Skin epidermis (tissue), 12 donors: ENCODE measurements around the gene MED10.
"Not testable (repeated sequence)": the region's sequence is repeated elsewhere in the genome, so short reads cannot be mapped to it uniquely, and the experiment has no call there.

ENCODE experiments used
- H3K27ac ChIP-seq, 21 experiments: fragments of 200-600 bp; sonication (generic) in 11 of 21; one replicate each; pipeline ENCODE4 v1.5.0; 2020; ENCODE audit warnings: mild to moderate bottlenecking in 3 of 21, inconsistent platforms in 2 of 21, moderate library complexity in 2 of 21
- H3K4me3 ChIP-seq, 7 experiments: fragments of 200-600 bp; sonication (generic) in 2 of 7; one replicate each; pipeline ENCODE4 v1.5.0; 2020; ENCODE audit warnings: inconsistent platforms in 2 of 7, mild to moderate bottlenecking in 2 of 7, moderate library complexity in 1 of 7

MED10 gene

GRCh38 chr5:6377582-6377904 is 804 bp downstream of the MED10 start:
- Histone ChIP-seq H3K27ac (peak overlapping the region in 19 of 21 experiments; percentile 88 to 99 (median 95)), H3K4me3 (peak overlapping the region; percentile 77 to 100 (median 97))

- H3K4me3 ChIP-seq: peak overlapping the region; percentile 77 to 100 (median 97)
- peak overlapping the region in 10 of 21 experiments; percentile 88 to 98 (median 94) for H3K27ac ChIP-seq
These were observed 1.3 kb downstream of the MED10 start for GRCh38 chr5:6376974-6377520.

DNA sequence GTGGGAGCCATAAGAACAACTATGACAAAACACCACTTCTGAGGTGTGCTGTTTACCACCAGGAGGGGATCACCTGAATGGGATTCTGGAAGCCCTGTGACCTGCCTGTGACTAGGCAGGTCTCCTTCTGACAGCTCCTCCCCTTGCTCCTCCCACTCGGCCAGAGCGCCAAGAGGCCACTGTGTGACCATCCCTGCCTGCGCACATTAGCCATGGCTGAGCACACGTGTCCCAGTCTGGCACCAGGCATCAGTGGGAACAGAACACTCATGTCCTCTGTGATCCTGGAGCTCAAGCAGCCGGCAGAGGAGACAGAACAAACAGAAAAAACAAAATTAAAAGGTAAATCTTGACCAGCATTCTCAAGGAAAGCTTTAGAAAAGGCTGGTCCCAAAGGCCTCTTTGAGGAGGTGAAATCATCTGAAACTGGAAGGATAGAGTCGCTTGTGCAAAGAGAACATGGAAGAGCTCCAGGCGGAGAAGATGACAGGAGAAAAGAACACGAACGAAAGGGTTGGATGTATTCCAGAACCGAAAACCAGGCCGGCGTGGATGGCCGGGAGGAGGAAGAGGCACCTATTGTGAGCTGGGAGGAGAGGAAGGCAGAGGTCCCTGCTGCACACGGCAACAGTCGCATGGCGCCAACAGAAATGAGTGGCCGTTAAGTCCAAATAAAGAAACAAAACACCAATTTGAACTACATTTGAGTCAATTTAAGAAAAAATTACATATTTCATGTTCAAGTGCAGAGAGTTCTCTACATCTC is 5.1 kb downstream of the MED10 start:
- no peak overlapping the region for H3K4me3 ChIP-seq
- peak overlapping the region in 1 of 21 experiments; percentile 31 for H3K27ac ChIP-seq

GRCh38 chr5:6372251-6373080 is 5.9 kb downstream of the MED10 start:
- H3K27ac ChIP-seq: no peak overlapping the region
- H3K4me3 ChIP-seq: no peak overlapping the region

DNA sequence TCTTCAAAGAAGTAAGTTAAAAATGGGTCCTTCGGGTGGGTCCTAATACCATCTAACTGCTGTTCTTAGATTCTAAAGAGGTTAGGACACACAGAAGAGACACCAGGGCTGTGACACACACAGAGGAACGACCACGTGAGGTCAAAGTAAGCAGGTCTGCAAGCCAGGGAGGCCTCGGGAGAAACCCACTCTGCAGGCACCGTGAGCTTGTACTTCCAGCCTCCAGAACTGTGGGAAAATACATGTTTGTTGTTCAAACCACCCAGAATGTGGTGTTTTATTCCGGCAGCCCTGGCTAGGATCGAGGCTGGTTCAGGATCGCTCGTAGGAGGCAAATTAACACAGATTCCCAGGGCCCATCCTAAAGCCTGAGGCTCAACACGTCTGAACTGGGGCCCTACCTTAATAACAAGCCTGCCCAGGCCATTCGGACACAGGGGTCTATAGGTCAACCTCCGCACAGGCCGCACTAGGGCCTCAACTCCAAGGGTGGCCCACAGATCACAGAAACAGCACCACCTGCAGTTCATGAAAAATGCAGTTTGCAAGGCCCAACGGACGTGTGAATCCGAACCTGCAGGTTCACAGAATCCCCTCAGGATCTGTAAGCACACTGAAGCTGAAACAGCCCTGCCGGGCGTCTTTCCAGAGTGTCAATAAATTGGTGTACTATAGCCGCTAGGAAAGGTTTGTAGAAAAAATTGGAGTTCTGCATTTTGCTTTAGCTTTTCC is 7.1 kb downstream of the MED10 start:
- H3K27ac ChIP-seq: no peak overlapping the region
- H3K4me3 ChIP-seq: no peak overlapping the region

GRCh38 chr5:6370580-6370979 is 7.8 kb downstream of the MED10 start:
- no peak overlapping the region for H3K4me3 ChIP-seq
- no peak overlapping the region for H3K27ac ChIP-seq

- Histone ChIP-seq H3K27ac (no peak overlapping the region), H3K4me3 (no peak overlapping the region)
These were observed 12.3 kb downstream of the MED10 start for GRCh38 chr5:6365977-6366590.

GRCh38 chr5:6365142-6365976 is 13.0 kb downstream of the MED10 start:
- Histone ChIP-seq H3K27ac (peak overlapping the region in 1 of 21 experiments; percentile 31), H3K4me3 (no peak overlapping the region)

GRCh38 chr5:6363454-6364011 is 14.8 kb downstream of the MED10 start:
- H3K27ac ChIP-seq, H3K4me3 ChIP-seq: not testable (repeated sequence)

GRCh38 chr5:6362846-6363245 is 15.5 kb downstream of the MED10 start:
- no peak overlapping the region for H3K27ac ChIP-seq
- H3K4me3 ChIP-seq: no peak overlapping the region

GRCh38 chr5:6361101-6361500 is 17.2 kb downstream of the MED10 start:
- Histone ChIP-seq H3K27ac (no peak overlapping the region), H3K4me3 (no peak overlapping the region)

DNA sequence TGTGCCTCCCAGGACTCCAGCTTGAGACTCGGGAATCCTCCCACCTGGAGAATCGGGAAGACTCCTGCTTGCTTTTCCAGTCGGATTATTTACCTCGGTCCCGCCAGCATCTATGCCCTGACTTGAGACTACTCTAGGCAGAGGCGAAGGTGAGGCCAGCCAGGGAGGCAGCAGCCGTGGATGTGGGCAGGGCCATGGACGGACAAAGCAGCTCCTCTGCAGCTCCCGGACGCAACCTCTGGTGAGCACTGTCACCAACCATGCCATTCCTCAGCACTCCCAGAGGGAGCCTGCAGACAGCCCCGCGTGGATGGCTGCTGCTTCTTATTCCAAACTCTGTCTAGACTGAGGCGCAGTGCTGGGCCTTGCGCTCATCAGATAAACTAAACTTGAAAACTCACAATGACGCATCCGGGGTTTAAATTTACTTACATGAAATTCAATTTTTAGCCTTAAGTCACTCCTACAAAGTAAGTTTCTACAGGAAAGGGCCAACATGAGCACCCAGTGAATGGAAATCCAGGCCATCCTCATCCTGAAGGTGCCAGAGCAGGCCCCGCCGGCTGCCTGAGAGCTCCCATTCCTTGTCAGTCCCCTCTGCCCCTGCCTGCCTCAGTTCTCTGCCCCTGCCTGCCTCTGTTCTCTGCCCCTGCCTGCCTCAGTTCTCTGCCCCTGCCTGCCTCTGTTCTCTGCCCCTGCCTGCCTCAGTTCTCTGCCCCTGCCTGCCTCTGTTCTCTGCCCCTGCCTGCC is 17.8 kb downstream of the MED10 start:
- Histone ChIP-seq H3K27ac (peak overlapping the region in 3 of 21 experiments; percentile 9 to 58 (median 11)), H3K4me3 (no peak overlapping the region)

DNA sequence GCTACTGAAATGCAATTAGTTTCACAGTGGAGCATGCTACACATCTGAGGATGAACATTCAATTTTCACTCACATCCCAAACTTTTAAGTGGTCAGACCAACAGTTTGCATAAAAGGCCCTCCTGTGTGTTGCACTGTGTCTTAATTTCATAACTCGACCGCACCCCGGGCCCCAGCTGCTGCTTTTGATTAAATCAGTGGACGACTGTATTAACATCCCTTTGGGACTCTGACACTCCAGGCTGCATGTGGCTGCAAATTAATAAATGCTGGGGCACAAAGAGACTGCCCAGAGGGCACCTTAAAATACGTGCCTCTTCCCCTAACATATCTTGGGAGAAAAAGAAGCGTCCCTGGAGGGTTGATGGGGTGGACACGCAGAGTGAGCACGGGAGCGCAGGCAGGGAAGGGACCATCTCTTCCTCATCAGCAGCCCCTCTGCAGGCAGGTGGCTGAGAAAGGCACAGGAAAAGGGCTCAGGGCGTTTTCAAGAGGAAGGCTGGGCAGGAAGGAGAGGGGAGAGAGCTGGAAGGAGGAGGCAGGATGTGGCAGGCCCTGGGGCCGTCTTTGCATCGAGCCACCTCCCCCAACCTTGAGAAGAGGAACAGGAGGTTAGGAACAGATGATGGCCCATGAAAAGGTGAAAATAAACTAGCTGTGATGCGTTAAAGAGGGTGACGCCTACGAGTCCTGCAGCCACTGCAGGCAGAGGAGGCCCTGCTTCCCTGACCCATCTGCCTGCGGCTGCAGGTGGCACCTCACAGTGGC is 18.6 kb downstream of the MED10 start:
- Histone ChIP-seq H3K27ac (peak overlapping the region in 4 of 21 experiments; percentile 6 to 58 (median 10)), H3K4me3 (no peak overlapping the region)

DNA sequence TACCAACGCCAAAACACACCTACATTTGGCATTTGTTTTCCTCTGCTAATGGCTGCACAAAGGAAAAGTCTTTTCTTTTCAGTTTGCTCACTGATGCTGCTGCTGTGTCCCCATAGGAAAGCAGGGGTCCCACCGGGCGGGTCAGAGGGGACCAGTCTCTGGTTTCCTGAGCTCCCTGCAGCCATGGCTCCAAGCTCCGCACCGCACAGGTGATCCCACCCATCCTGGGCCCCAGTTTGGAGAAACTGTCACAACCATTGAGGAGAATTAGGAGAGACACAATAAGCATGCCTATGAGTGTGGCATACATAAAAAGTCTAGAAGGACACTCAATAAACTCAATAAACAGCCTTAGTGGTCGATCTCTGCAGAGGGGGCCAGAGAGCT is 19.9 kb downstream of the MED10 start:
- Histone ChIP-seq H3K27ac (no peak overlapping the region), H3K4me3 (no peak overlapping the region)

GRCh38 chr5:6357817-6358433 is 20.4 kb downstream of the MED10 start:
- H3K27ac ChIP-seq, H3K4me3 ChIP-seq: not testable (repeated sequence)

DNA sequence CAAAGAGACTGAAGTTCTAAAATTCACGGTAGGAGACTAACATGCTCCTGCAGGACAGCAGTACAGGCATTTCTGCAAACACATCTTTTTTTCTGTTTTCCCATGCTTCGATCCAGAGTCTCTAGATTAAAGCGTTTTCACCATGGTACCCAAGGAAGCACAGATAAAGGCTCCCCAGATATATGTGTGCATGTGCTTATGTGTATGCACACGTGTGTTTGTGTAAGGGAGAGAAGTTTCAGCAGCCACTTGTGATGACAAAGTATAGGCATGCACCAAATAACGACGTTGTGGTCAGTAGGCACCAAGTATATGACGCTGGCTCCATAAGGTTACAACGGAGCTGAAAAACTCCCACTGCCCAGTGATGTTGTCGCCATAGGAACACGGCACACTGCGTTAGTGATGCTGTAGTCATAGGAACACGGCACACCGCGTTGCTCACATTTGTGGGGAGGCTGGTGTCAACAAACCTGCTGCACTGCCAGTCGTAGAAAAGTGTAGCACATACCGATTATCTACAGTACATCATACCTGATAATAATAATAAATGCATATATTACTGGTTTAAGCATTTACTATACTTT is 21.7 kb downstream of the MED10 start:
- Histone ChIP-seq H3K27ac (no peak overlapping the region), H3K4me3 (no peak overlapping the region)
